HFFc6 (cell line): ENCODE data around the gene TIGD1. TPM values are rescaled to one million over a fixed set of nuclear protein-coding genes. Genes with fewer than 3 reads are reported as not detected.

ENCODE experiments used
- DNase-seq: peaks from one replicate; pipeline ENCODE4 v3.0.0-alpha.2; 2018
- H3K27ac Mint-ChIP-seq: 2 replicates; pipeline ENCODE4 v1.8.0; 2020; ENCODE audit warnings: mild to moderate bottlenecking, mixed read lengths
- H3K27me3 Mint-ChIP-seq: 2 replicates; pipeline ENCODE4 v1.8.0; 2021; ENCODE audit warnings: mild to moderate bottlenecking, moderate library complexity, mixed read lengths; ENCODE audit not compliant: insufficient read depth
- H3K36me3 Mint-ChIP-seq: 2 replicates; pipeline ENCODE4 v1.8.0; 2021; ENCODE audit warnings: low read depth, mixed read lengths
- H3K4me1 Mint-ChIP-seq: 2 replicates; pipeline ENCODE4 v1.8.0; 2020; ENCODE audit warnings: low read depth, mixed read lengths
- H3K4me3 Mint-ChIP-seq: 2 replicates; pipeline ENCODE4 v1.8.0; 2020; ENCODE audit warnings: mild to moderate bottlenecking, moderate library complexity, mixed read lengths
- H3K9me3 Mint-ChIP-seq: 2 replicates; pipeline ENCODE4 v1.8.0; 2020; ENCODE audit warnings: mild to moderate bottlenecking, mixed read lengths
- total RNA-seq, 6 experiments: library from RNA; stranded (reverse); fragmentation: NEBNext Ultra II Directional; extraction: Animal tissue kit (Norgen Biotek cat#: 25700); gene quantifications; 2 replicates in 1 of 6; 3 replicates in 5 of 6; pipeline ENCODE4 v1.2.3, GENCODE V29; 2021
- TF ChIP-seq, protein P1 (sequence below): fragments of 200-600 bp; sonication (generic); IDR thresholded peaks from 2 replicates; pipeline ENCODE4 v1.5.0; 2021; ENCODE audit warnings: antibody characterized with exemption, mild to moderate bottlenecking

The TIGD1 gene
- total RNA-seq, 6 experiments from 2014 or later, result 2.9 to 3.7 (median 3.1) TPM

DNA sequence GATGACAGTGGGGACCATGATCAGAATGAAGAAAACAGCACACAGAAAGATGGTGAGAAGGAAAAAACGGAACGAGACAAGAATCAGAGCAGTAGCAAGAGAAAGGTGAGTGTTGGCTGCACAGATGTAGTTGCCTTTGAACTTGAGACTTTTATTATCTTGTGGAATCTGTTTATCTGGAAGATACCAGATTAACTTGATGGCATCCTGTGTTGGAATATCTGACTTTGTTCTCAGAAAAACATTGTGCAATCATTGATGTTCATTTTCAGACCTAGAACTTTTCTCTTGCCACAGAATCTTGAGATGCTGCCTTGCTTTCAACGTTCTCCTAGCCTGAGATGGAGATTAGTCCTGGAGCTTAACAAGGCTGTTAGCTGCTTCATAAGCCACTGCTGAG is 6.1 kb upstream of the TIGD1 start:
- no peaks in the 10 kb centered on the region for H3K27me3 Mint-ChIP-seq
- H3K4me1 Mint-ChIP-seq, result peaks cover 32% of the 10 kb centered on the region
- H3K27ac Mint-ChIP-seq, result no peak overlapping the region
- no peak overlapping the region for H3K4me3 Mint-ChIP-seq
- no peak for DNase-seq
- no peaks in the 10 kb centered on the region for H3K9me3 Mint-ChIP-seq
- TF ChIP-seq, protein P1, sequence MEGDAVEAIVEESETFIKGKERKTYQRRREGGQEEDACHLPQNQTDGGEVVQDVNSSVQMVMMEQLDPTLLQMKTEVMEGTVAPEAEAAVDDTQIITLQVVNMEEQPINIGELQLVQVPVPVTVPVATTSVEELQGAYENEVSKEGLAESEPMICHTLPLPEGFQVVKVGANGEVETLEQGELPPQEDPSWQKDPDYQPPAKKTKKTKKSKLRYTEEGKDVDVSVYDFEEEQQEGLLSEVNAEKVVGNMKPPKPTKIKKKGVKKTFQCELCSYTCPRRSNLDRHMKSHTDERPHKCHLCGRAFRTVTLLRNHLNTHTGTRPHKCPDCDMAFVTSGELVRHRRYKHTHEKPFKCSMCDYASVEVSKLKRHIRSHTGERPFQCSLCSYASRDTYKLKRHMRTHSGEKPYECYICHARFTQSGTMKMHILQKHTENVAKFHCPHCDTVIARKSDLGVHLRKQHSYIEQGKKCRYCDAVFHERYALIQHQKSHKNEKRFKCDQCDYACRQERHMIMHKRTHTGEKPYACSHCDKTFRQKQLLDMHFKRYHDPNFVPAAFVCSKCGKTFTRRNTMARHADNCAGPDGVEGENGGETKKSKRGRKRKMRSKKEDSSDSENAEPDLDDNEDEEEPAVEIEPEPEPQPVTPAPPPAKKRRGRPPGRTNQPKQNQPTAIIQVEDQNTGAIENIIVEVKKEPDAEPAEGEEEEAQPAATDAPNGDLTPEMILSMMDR, result no peak
- peaks cover 45% of the 10 kb centered on the region for H3K36me3 Mint-ChIP-seq

DNA sequence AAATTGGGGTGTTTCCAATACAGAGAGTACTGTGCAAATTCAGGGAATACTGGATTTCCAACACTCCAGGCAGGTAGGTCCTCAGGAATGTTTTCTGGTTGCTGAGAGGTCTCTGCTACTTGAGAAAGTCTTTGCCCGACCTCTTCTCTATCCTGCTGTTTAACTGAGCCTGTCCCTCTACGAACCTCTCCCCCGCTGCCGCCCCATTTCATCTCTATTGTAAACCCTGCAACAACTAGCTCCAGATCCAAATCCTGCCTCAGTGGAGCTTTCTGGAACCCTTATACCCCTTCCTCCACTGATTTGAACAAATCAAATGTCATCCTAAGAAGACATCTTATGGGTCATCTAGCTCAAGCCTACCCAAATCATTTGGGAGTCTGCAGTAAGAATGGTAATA is 1.4 kb upstream of the TIGD1 start:
- H3K36me3 Mint-ChIP-seq, result peaks cover 42% of the 10 kb centered on the region
- no peak for DNase-seq
- TF ChIP-seq, protein P1, result no peak
- peak overlapping the region; percentile 98 for H3K4me3 Mint-ChIP-seq
- H3K27ac Mint-ChIP-seq, result peak overlapping the region; percentile 97
- H3K27me3 Mint-ChIP-seq, result peaks cover 4% of the 10 kb centered on the region
- H3K9me3 Mint-ChIP-seq, result no peaks in the 10 kb centered on the region; the same call in 1 of the 2 replicates
- H3K4me1 Mint-ChIP-seq, result peaks cover 51% of the 10 kb centered on the region

DNA sequence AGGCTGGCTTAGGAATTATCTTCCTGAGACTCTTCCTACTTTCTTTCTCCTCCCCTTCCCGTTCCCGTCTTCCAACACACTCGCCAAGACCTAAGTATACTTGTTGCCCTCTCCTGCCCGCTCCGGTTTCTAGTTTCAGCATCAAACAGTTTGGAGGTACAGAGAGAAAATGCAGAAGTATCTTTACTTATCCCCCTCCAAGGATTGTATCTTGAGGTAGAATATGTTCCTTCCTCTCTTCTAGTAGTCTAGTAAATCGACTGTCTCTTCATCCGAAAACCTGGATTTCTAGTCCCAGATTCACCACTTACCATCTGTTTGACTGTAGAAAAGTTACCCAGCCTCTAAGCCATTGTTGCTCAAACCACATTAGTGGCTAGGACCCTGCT is 887 bp upstream of the TIGD1 start:
- Mint-ChIP-seq H3K36me3 (peaks cover 36% of the 10 kb centered on the region), H3K27ac (peak overlapping the region; percentile 97), H3K27me3 (peaks cover 4% of the 10 kb centered on the region), H3K4me3 (peak overlapping the region; percentile 98), H3K4me1 (peaks cover 51% of the 10 kb centered on the region), H3K9me3 (no peaks in the 10 kb centered on the region; the same call in 1 of the 2 replicates)
- no peak for DNase-seq
- TF ChIP-seq, protein P1, result no peak

DNA sequence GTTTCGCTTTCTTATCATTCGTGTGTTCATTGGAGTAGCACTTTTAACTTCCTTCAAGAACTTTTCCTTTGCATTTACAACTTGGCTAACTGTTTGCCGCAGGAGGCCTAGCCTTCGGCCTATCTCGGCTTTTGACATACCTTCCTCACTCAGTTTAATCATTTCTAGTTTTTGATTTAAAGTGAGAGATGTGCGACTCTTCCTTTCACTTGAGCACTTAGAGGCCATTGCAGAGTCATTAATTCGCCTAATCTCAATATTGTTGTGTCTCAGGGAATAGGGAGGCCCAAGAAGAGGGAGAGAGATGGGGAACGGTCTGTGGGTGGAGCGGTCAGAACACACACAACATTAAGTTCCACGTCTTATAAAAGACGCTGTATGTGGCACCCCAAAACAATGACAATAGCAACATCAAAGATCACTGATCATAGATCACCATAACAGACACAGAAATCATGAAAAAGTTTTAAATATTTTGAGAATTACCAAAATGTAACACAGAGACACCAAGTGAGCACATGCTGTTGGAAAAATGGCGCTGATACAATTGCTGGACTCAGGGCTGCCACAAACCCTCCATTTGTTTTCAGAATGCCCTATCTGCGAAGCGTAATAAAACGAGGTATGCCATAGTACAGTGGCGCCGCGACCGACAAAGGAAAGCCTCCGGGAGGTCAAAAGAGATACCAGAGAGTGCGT is 553 bp downstream of the TIGD1 start:
- Mint-ChIP-seq H3K27ac (peak overlapping the region; percentile 97), H3K36me3 (peaks cover 34% of the 10 kb centered on the region), H3K4me3 (peak overlapping the region; percentile 98), H3K9me3 (no peaks in the 10 kb centered on the region; the same call in 1 of the 2 replicates), H3K27me3 (peaks cover 4% of the 10 kb centered on the region), H3K4me1 (peaks cover 50% of the 10 kb centered on the region)
- TF ChIP-seq, protein P1, result no peak
- no peak for DNase-seq

DNA sequence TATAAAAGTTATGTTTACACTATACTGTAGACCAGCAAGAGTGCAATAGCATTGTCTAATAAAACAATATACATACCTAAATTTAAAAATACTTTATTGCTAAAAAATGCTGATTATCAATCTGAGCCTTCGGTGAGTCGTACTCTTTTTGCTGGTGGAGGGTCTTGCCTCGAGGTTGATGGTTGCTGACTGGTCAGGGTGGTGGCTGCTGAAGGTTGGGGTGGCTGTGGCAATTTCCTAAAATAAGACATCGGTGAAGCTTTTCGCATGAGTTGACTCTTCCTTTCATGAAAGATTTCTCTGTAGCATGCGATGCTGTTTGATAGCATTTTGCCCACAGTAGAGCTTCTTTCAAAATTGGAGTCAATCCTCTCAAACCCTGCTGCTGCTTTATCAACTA is 2.4 kb downstream of the TIGD1 start:
- Mint-ChIP-seq H3K4me3 (no peak overlapping the region), H3K36me3 (peaks cover 29% of the 10 kb centered on the region), H3K27me3 (peaks cover 4% of the 10 kb centered on the region), H3K9me3 (no peaks in the 10 kb centered on the region; the same call in 1 of the 2 replicates), H3K27ac (no peak overlapping the region), H3K4me1 (peaks cover 32% of the 10 kb centered on the region)
- DNase-seq, result no peak
- TF ChIP-seq, protein P1, result no peak
